ENCODE measurements around the gene KSR1. TPM values are rescaled to one million over a fixed set of nuclear protein-coding genes. Genes with fewer than 3 reads are reported as not detected.

The KSR1 gene
- total and polyA plus RNA-seq, 2 experiments from 2014 or later: 7.8 to 53.2 TPM

- Mint-ChIP-seq H3K27ac (no peak overlapping the region; the same call in 1 of the 2 replicates), H3K4me1 (peaks cover 58% of the 10 kb centered on the region), H3K4me3 (no peak overlapping the region), H3K9me3 (no peaks in the 10 kb centered on the region), H3K27me3 (ENCODE audit: insufficient read depth, low read depth, poor library complexity) (peaks cover 10% of the 10 kb centered on the region), H3K36me3 (ENCODE audit: low read depth) (no peaks in the 10 kb centered on the region; the same call in 2 of the 3 replicates)
- H3K79me2 ChIP-seq (replicated peaks; ENCODE audit: insufficient read depth): peaks cover 55% of the 10 kb centered on the region
- H3K4me1 ChIP-seq (ENCODE audit: insufficient read depth): peaks cover 42% of the 10 kb centered on the region
- peaks cover 10% of the 10 kb centered on the region; the same call in 1 of the 2 replicates for H4K20me1 ChIP-seq (replicated peaks; ENCODE audit: insufficient read depth)
- H3K27ac ChIP-seq (ENCODE audit: low read depth): no peak overlapping the region
- H3K4me3 ChIP-seq: no peak overlapping the region
- no peak for ATAC-seq
- no peak for DNase-seq (ENCODE audit: low spot score)
- no peaks in the 10 kb centered on the region for H3K36me3 ChIP-seq (ENCODE audit: insufficient read depth)
- H3F3A ChIP-seq (replicated peaks; ENCODE audit: low read depth): no peaks in the 10 kb centered on the region
- no peaks in the 10 kb centered on the region for H3K27me3 ChIP-seq (ENCODE audit: insufficient read depth)
- no peak for TF ChIP-seq ZNF462 (CRISPR knock-in tag; IDR thresholded peaks at IDR 0.05)
- no peak for TF ChIP-seq ETS1 (IDR thresholded peaks at IDR 0.05)
- no peak for TF ChIP-seq STAT1 (IDR thresholded peaks at IDR 0.05; ENCODE audit: unreplicated experiment)
- no peak for TF ChIP-seq NANOG (IDR thresholded peaks at IDR 0.05; ENCODE audit: borderline replicate concordance)
- TF ChIP-seq POLR2AphosphoS5 (IDR thresholded peaks at IDR 0.05; ENCODE audit: low read depth): no peak
- no peak for TF ChIP-seq CTCF (conservative IDR thresholded peaks at IDR 0.05; ENCODE audit: low read depth in 2 of 2)
- no peak overlapping the region for H3K4me2 ChIP-seq
- peaks cover 8% of the 10 kb centered on the region for H3K9me2 ChIP-seq (ENCODE audit: insufficient read depth)
- no peak overlapping the region for H2AFZ ChIP-seq
Measured at GRCh38 chr17:27570578-27570914, 114.3 kb downstream of the KSR1 start.
